ENCODE measurements around the gene ZNF407. TPM values are rescaled to one million over a fixed set of nuclear protein-coding genes. Genes with fewer than 3 reads are reported as not detected.

ZNF407 gene
- total RNA-seq, 1 experiment from 2014 or later: 7.6 TPM

DNA sequence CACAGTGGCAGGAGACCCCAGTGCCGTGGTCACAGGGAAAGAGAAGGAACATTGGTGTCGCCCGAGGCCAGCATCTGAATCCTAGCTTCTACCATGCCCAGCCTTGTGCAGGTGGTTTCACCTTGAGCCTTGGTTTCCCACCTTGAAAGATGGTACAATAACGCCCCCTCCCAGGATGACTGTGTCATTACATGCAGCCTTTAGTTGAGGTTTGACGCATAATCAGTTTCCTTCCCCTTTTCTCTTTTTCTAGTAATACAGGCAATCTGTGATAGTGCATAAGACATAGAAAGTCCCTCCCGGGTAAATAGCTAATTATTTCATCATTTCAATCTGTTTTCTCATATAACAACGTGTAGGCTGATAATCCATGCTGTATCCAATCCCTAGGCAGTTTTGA is 29.8 kb upstream of the ZNF407 start:
- no peaks in the 10 kb centered on the region for H3K36me3 ChIP-seq (ENCODE audit: control insufficient read depth in 1 of 2, insufficient read depth in 2 of 2, low read length in 2 of 2)
- ATAC-seq: no peak
- H2AFZ ChIP-seq (ENCODE audit: low read depth, low read length, poor library complexity, severe bottlenecking): no peak overlapping the region
- no peak overlapping the region for H3K27ac ChIP-seq (ENCODE audit: low read depth, low read length)
- ChIA-PET CTCF (no interaction called here), POLR2A (no interaction called here), RAD21 (ENCODE audit: low non-redundant PET in 1 of 2, low total read pairs in 2 of 2, uncharacterized antibody in 2 of 2, unreplicated experiment in 2 of 2) (no interaction called here)
- H4K20me1 ChIP-seq (ENCODE audit: insufficient read depth): no peaks in the 10 kb centered on the region
- BruUV-seq (replicated peaks): no TSS peak
- TF ChIP-seq, protein P1, sequence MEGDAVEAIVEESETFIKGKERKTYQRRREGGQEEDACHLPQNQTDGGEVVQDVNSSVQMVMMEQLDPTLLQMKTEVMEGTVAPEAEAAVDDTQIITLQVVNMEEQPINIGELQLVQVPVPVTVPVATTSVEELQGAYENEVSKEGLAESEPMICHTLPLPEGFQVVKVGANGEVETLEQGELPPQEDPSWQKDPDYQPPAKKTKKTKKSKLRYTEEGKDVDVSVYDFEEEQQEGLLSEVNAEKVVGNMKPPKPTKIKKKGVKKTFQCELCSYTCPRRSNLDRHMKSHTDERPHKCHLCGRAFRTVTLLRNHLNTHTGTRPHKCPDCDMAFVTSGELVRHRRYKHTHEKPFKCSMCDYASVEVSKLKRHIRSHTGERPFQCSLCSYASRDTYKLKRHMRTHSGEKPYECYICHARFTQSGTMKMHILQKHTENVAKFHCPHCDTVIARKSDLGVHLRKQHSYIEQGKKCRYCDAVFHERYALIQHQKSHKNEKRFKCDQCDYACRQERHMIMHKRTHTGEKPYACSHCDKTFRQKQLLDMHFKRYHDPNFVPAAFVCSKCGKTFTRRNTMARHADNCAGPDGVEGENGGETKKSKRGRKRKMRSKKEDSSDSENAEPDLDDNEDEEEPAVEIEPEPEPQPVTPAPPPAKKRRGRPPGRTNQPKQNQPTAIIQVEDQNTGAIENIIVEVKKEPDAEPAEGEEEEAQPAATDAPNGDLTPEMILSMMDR (IDR thresholded peaks at IDR 0.05 in 2 of 3, conservative IDR thresholded peaks at IDR 0.05 in 1 of 3; ENCODE audit: borderline replicate concordance in 1 of 3, insufficient read depth in 1 of 3, low read depth in 2 of 3, low read length in 2 of 3): peak in 2 of 3 experiments; percentile 18 to 31; a peak in 3 of 6 replicates
- peak; percentile 20; the same call in 1 of the 2 replicates for TF ChIP-seq RAD21 (IDR thresholded peaks at IDR 0.05; ENCODE audit: low read depth)
- TF ChIP-seq ELF1 (IDR thresholded peaks at IDR 0.05; ENCODE audit: borderline replicate concordance, low read depth): no peak
- intact Hi-C loops (cut with micrococcal nuclease): no loop called here
- no peaks in the 10 kb centered on the region for H3K9me3 ChIP-seq (ENCODE audit: control insufficient read depth in 1 of 2, insufficient read depth in 1 of 2, low read depth in 1 of 2, low read length in 2 of 2)
- DNase-seq (ENCODE audit: low read depth, low spot score): no peak
- no peaks in the 10 kb centered on the region for H3K9me2 ChIP-seq (ENCODE audit: insufficient read depth)
- no peak overlapping the region for H3K4me3 ChIP-seq (replicated peaks in 1 of 2; ENCODE audit: low read depth in 1 of 2, low read length in 2 of 2)
- no peaks in the 10 kb centered on the region for H3K79me2 ChIP-seq (ENCODE audit: insufficient read depth, low read length)
- H3K9ac ChIP-seq (ENCODE audit: low read length): no peak overlapping the region
- no peak overlapping the region for H3K4me2 ChIP-seq (ENCODE audit: low read length)
- no peaks in the 10 kb centered on the region for H3K4me1 ChIP-seq (ENCODE audit: control insufficient read depth in 1 of 2, insufficient read depth in 2 of 2, low read length in 2 of 2)
- peaks cover 12% of the 10 kb centered on the region for H3K27me3 ChIP-seq (ENCODE audit: insufficient read depth, low read length)

DNA sequence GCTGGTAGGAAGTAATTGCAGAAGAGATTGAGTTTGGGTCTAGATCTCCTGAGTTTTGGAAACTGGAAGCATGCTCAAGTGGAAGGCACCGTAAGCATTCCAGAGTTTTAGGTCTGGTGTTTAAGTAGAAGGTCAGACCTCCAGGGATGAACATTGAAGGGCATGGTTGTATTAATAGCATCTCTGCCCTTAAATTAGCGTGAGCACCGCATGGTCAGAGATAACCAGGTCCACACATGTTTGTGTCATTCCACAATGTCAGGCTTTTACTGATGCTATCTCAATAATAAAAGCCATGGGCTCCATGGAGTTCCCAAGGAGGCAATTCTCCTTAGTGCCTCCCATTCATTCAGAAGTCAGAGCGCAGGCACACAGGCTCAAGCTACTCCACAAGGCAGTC is 28.3 kb upstream of the ZNF407 start:
- H4K20me1 ChIP-seq (ENCODE audit: insufficient read depth): no peaks in the 10 kb centered on the region
- no peaks in the 10 kb centered on the region for H3K9me3 ChIP-seq (ENCODE audit: control insufficient read depth in 1 of 2, insufficient read depth in 1 of 2, low read depth in 1 of 2, low read length in 2 of 2)
- H3K9ac ChIP-seq (ENCODE audit: low read length): no peak overlapping the region
- DNase-seq (ENCODE audit: low read depth, low spot score) (no peak), ATAC-seq (no peak)
- no peaks in the 10 kb centered on the region for H3K36me3 ChIP-seq (ENCODE audit: control insufficient read depth in 1 of 2, insufficient read depth in 2 of 2, low read length in 2 of 2)
- H3K9me2 ChIP-seq (ENCODE audit: insufficient read depth): no peaks in the 10 kb centered on the region
- no peaks in the 10 kb centered on the region for H3K4me1 ChIP-seq (ENCODE audit: control insufficient read depth in 1 of 2, insufficient read depth in 2 of 2, low read length in 2 of 2)
- H2AFZ ChIP-seq (ENCODE audit: low read depth, low read length, poor library complexity, severe bottlenecking): no peak overlapping the region
- H3K27me3 ChIP-seq (ENCODE audit: insufficient read depth, low read length): peaks cover 12% of the 10 kb centered on the region; the same call in 1 of the 2 replicates
- no peaks in the 10 kb centered on the region for H3K79me2 ChIP-seq (ENCODE audit: insufficient read depth, low read length)
- POLR2A ChIA-PET: no interaction called here
- intact Hi-C loops (cut with micrococcal nuclease): no loop called here
- CTCF ChIA-PET: no interaction called here
- RAD21 ChIA-PET (ENCODE audit: low non-redundant PET in 1 of 2, low total read pairs in 2 of 2, uncharacterized antibody in 2 of 2, unreplicated experiment in 2 of 2): no interaction called here
- H3K4me2 ChIP-seq (ENCODE audit: low read length): no peak overlapping the region
- no peak for TF ChIP-seq ZNF274 (IDR thresholded peaks at IDR 0.05; ENCODE audit: low read depth, low read length)
- TF ChIP-seq SRF (IDR thresholded peaks at IDR 0.05; ENCODE audit: low read depth): no peak
- no peak for TF ChIP-seq YY1 (IDR thresholded peaks at IDR 0.05; ENCODE audit: extremely low read depth, insufficient replicate concordance, low read depth, low read length)
- TF ChIP-seq POLR2A (IDR thresholded peaks at IDR 0.05; ENCODE audit: borderline replicate concordance, extremely low read depth, insufficient read depth, insufficient read length): no peak
- TF ChIP-seq, protein P2, sequence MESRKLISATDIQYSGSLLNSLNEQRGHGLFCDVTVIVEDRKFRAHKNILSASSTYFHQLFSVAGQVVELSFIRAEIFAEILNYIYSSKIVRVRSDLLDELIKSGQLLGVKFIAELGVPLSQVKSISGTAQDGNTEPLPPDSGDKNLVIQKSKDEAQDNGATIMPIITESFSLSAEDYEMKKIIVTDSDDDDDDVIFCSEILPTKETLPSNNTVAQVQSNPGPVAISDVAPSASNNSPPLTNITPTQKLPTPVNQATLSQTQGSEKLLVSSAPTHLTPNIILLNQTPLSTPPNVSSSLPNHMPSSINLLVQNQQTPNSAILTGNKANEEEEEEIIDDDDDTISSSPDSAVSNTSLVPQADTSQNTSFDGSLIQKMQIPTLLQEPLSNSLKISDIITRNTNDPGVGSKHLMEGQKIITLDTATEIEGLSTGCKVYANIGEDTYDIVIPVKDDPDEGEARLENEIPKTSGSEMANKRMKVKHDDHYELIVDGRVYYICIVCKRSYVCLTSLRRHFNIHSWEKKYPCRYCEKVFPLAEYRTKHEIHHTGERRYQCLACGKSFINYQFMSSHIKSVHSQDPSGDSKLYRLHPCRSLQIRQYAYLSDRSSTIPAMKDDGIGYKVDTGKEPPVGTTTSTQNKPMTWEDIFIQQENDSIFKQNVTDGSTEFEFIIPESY (IDR thresholded peaks at IDR 0.05; ENCODE audit: extremely low read depth, insufficient replicate concordance, low read length): no peak
- TF ChIP-seq MAX (IDR thresholded peaks at IDR 0.05): no peak
- no peak for TF ChIP-seq CBX3 (IDR thresholded peaks at IDR 0.05; ENCODE audit: low read depth)
- no peak for TF ChIP-seq JUND (IDR thresholded peaks at IDR 0.05)
- no peak for TF ChIP-seq ATF3 (IDR thresholded peaks at IDR 0.05)
- TF ChIP-seq EGR1 (IDR thresholded peaks at IDR 0.05; ENCODE audit: low read depth): no peak
- TF ChIP-seq SIN3A (IDR thresholded peaks at IDR 0.05; ENCODE audit: low read depth): no peak
- no peak for TF ChIP-seq RAD21 (IDR thresholded peaks at IDR 0.05; ENCODE audit: low read depth)
- no peak for TF ChIP-seq FOSL1 (IDR thresholded peaks at IDR 0.05; ENCODE audit: low read depth)
- TF ChIP-seq CEBPB (IDR thresholded peaks at IDR 0.05; ENCODE audit: low read depth): no peak
- no peak overlapping the region for H3K4me3 ChIP-seq (replicated peaks in 1 of 2; ENCODE audit: low read depth in 1 of 2, low read length in 2 of 2)
- H3K27ac ChIP-seq (ENCODE audit: low read depth, low read length): no peak overlapping the region
- BruUV-seq (replicated peaks): no TSS peak
